22Rv1 (cell line): Measurements from ENCODE around the gene RFXAP.

Experiments used
- ZFX ChIP-seq: fragments of 450-650 bp; IDR thresholded peaks from 2 replicates; pipeline ENCODE4 v1.6.1; 2017; ENCODE audit warnings: antibody characterized with exemption, borderline replicate concordance
- TF ChIP-seq, protein P1 (sequence below): fragments of 450-650 bp; IDR thresholded peaks from 2 replicates; pipeline ENCODE4 v1.5.1; 2017; ENCODE audit warnings: mild to moderate bottlenecking

DNA sequence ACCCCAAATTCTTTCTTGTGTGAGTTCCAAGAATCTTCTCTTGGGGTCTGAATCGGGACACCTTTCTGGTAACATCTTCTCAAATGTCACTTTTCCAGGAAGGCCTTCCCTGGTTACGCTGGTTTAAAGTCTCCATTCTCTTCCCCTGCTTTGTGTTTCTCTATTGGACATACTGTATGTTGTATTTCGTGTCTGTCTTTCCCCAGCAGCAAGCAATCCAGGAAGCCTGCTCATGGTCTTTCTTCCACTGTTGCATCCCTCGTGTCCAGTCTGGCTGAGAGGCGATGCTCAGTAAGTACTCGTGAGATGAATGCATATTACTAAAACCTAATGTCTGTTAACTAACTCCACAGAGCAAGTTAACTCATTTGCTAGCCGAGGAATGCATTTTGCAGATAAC, 43.7 kb downstream of the RFXAP start:
- TF ChIP-seq, protein P1, sequence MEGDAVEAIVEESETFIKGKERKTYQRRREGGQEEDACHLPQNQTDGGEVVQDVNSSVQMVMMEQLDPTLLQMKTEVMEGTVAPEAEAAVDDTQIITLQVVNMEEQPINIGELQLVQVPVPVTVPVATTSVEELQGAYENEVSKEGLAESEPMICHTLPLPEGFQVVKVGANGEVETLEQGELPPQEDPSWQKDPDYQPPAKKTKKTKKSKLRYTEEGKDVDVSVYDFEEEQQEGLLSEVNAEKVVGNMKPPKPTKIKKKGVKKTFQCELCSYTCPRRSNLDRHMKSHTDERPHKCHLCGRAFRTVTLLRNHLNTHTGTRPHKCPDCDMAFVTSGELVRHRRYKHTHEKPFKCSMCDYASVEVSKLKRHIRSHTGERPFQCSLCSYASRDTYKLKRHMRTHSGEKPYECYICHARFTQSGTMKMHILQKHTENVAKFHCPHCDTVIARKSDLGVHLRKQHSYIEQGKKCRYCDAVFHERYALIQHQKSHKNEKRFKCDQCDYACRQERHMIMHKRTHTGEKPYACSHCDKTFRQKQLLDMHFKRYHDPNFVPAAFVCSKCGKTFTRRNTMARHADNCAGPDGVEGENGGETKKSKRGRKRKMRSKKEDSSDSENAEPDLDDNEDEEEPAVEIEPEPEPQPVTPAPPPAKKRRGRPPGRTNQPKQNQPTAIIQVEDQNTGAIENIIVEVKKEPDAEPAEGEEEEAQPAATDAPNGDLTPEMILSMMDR: no peak
- TF ChIP-seq ZFX: no peak
